Natural killer cell (primary cell): ENCODE data around the gene LUZP1. TPM values are rescaled to one million over a fixed set of nuclear protein-coding genes. Genes with fewer than 3 reads are reported as not detected.
A peak's percentile ranks its signal among the peaks of the same experiment; 100 is the strongest.

Experiments
- ATAC-seq, 3 donors: fragments of 150-1000 bp in 2 of 3; fragments of 200-7000 bp in 1 of 3; cut with Tn5 transposase; 1 replicate in 1 of 3; 2 replicates in 2 of 3; pipeline ENCODE4 v1.10.0; 2021; ENCODE audit warnings: mild to moderate bottlenecking in 2 of 3, moderate library complexity in 2 of 3
- DNase-seq, 2 donors: peaks; one replicate each; pipeline versions ENCODE4 v3.0.0 to v3.0.0-alpha.2; 2013 to 2021; ENCODE audit warnings: mixed read lengths in 1 of 2
- H3K27ac ChIP-seq: one replicate; pipeline ENCODE4 v1.5.1; 2013; ENCODE audit warnings: mild to moderate bottlenecking, low read length
- H3K27me3 ChIP-seq: one replicate; pipeline ENCODE4 v1.6.1; 2013; ENCODE audit warnings: low read length; ENCODE audit not compliant: control insufficient read depth, insufficient read depth
- H3K36me3 ChIP-seq: one replicate; pipeline ENCODE4 v1.6.1; 2013; ENCODE audit warnings: low read length; ENCODE audit not compliant: control insufficient read depth, insufficient read depth
- H3K4me1 ChIP-seq: one replicate; pipeline ENCODE4 v1.6.1; 2013; ENCODE audit warnings: low read length; ENCODE audit not compliant: control insufficient read depth, insufficient read depth
- H3K4me3 ChIP-seq: one replicate; pipeline ENCODE4 v1.5.1; 2013; ENCODE audit warnings: low read length
- H3K9me3 ChIP-seq: one replicate; pipeline ENCODE4 v1.6.1; 2013; ENCODE audit warnings: low read length; ENCODE audit not compliant: control insufficient read depth, insufficient read depth
- H3K27ac Mint-ChIP-seq, 2 donors: one replicate each; pipeline ENCODE4 v1.8.0; 2022; ENCODE audit warnings: mild to moderate bottlenecking in 2 of 2, mixed read lengths in 2 of 2, moderate library complexity in 1 of 2
- H3K27me3 Mint-ChIP-seq, 2 donors: one replicate each; pipeline ENCODE4 v1.8.0; 2022; ENCODE audit warnings: low read depth in 2 of 2, mixed read lengths in 2 of 2
- H3K36me3 Mint-ChIP-seq: one replicate; pipeline ENCODE4 v1.8.0; 2022; ENCODE audit warnings: mixed read lengths
- H3K4me1 Mint-ChIP-seq, 2 donors: one replicate each; pipeline ENCODE4 v1.8.0; 2022; ENCODE audit warnings: mixed read lengths in 2 of 2
- H3K4me3 Mint-ChIP-seq: one replicate; pipeline ENCODE4 v1.8.0; 2022; ENCODE audit warnings: mild to moderate bottlenecking, moderate library complexity, mixed read lengths
- H3K9me3 Mint-ChIP-seq, 2 donors: one replicate each; pipeline ENCODE4 v1.8.0; 2022; ENCODE audit warnings: mixed read lengths in 2 of 2
- WGBS: methylation state at CpG from one replicate; pipeline ENCODE4 v1.1.7; 2013; ENCODE audit warnings: missing lambda C conversion rate; ENCODE audit not compliant: insufficient coverage; 5-methylcytosine and 5-hydroxymethylcytosine counted together
- intact Hi-C: fragments of 100-400 bp; cut with micrococcal nuclease; formaldehyde crosslinking; loops from one replicate; pipeline ENCODE4 v1.14.2; 2022
- total RNA-seq, 4 donors: library from RNA; stranded (reverse); fragments of 120-200 nt in 1 of 4; gene quantifications; one replicate each; pipeline versions ENCODE4 v1.2.3 to v1.2.4, GENCODE V29; 2013 to 2022
- TF ChIP-seq, protein P1 (sequence below): fragments of 200-600 bp; IDR thresholded peaks from one replicate; pipeline ENCODE4 v1.8.0; 2022; ENCODE audit warnings: antibody characterized with exemption

The LUZP1 gene
- total RNA-seq, 3 donors from 2014 or later (not counting 1 experiment from before 2014, with no cell fraction given): 37.0 to 49.4 (median 39.6) TPM

DNA sequence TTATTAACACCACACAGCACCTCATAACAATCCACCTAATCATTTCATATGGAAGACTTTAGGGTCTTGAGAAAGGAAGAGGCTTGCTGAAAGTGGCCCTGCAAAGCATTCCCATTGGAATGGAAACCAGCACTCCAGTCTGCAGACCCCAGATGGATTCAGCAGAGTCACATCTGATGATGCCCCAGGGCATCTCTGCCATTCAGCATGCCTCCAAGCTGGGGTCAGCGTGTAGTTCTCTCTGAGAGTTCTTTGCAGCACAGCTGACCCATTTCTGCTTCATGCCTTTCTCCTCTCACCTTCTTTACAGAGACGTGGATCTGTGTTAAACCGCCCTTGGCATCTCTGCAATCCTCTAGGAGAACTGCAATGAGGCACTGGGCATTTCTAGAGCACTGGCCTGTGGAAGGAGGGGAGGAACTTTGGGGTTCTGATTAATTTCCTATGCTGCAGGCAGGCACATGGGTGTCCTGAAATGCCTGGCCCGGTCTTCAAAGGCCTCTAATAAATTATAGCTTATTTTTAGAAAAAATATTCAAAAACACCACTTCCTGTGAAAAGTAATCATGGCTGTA is 2.6 kb upstream of the LUZP1 start:
- intact Hi-C loops: no loop called here
- Mint-ChIP-seq H3K4me1 (peaks cover 30 to 42% of the 10 kb centered on the region in 2 donors), H3K27ac (no peak overlapping the region), H3K27me3 (no peaks in the 10 kb centered on the region), H3K9me3 (peaks cover 0 to 2% of the 10 kb centered on the region in 2 donors), H3K4me3 (no peak overlapping the region), H3K36me3 (no peaks in the 10 kb centered on the region)
- H3K27me3 ChIP-seq: no peaks in the 10 kb centered on the region
- DNase-seq (no peak), ATAC-seq (no peak)
- H3K36me3 ChIP-seq: no peaks in the 10 kb centered on the region
- peaks cover 18% of the 10 kb centered on the region for H3K4me1 ChIP-seq
- no peak overlapping the region for H3K4me3 ChIP-seq
- H3K9me3 ChIP-seq: no peaks in the 10 kb centered on the region
- TF ChIP-seq, protein P1, sequence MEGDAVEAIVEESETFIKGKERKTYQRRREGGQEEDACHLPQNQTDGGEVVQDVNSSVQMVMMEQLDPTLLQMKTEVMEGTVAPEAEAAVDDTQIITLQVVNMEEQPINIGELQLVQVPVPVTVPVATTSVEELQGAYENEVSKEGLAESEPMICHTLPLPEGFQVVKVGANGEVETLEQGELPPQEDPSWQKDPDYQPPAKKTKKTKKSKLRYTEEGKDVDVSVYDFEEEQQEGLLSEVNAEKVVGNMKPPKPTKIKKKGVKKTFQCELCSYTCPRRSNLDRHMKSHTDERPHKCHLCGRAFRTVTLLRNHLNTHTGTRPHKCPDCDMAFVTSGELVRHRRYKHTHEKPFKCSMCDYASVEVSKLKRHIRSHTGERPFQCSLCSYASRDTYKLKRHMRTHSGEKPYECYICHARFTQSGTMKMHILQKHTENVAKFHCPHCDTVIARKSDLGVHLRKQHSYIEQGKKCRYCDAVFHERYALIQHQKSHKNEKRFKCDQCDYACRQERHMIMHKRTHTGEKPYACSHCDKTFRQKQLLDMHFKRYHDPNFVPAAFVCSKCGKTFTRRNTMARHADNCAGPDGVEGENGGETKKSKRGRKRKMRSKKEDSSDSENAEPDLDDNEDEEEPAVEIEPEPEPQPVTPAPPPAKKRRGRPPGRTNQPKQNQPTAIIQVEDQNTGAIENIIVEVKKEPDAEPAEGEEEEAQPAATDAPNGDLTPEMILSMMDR: no peak
- H3K27ac ChIP-seq: no peak overlapping the region
- WGBS: 100% methylated on average over 2 of the region's 4 CpGs

DNA sequence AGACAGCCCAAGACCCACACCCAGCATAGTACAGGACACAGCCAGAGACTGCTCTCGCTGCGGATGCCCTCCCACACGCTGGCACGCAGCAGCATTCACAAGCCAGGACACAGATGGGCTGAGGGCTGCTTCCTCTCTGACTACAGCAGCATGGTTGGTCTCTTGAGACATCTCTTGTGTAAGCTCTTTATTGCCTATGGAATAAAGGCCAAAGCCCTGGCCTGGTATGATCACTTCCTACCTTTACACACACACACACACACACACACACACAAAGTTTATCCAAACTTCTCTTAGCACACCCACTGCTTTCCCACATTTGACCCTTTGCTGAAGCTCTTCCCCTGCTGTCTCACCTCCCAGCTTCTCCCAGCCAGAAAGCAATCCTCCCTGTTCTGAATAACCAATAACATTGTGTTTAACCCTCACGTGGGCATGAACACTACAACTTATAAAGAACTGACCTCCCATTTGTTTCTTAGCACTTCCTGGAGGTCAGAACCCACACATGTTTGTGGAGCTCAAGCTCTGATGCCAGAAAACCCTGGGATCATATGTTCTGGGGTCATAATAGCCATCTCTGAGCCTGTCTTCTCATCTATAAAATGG is 1.2 kb upstream of the LUZP1 start:
- no peak overlapping the region for H3K27ac ChIP-seq
- no peak overlapping the region for H3K4me3 ChIP-seq
- peaks cover 0 to 2% of the 10 kb centered on the region in 2 donors for H3K9me3 Mint-ChIP-seq

DNA sequence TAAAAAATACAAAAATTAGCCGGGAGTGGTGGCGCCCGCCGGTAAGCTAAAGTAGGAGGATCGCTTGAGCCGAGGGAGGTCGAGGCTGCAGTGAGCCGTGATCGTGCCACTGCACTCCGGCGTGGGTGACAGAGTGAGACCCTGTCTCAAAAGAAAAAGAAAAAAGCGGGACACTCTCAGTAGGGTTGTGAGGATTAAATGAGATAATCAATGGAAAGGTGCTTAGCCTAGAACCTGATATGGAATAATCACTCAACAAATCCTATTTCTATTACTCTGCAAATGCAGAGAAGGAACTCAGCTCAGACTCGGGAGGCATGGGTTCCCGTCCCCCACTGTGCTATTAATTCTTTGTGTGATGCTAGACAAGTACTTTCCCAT is 529 bp upstream of the LUZP1 start:
- 55% methylated on average over 12 of the region's 14 CpGs for WGBS
- Mint-ChIP-seq H3K4me3 (peak overlapping the region; percentile 97), H3K27ac (peak overlapping the region; percentile 84 to 97), H3K4me1 (peaks cover 38 to 48% of the 10 kb centered on the region in 2 donors), H3K9me3 (no peaks in the 10 kb centered on the region), H3K36me3 (no peaks in the 10 kb centered on the region), H3K27me3 (no peaks in the 10 kb centered on the region)
- H3K9me3 ChIP-seq: no peaks in the 10 kb centered on the region
- peaks cover 18% of the 10 kb centered on the region for H3K4me1 ChIP-seq
- no peaks in the 10 kb centered on the region for H3K36me3 ChIP-seq
- intact Hi-C loops: loop anchor here (2.0 kb wide), 1 partner anchor 16 kb away; no protein-coding TSS in a partner anchor
- DNase-seq: no peak
- H3K27ac ChIP-seq: no peak overlapping the region
- no peaks in the 10 kb centered on the region for H3K27me3 ChIP-seq
- H3K4me3 ChIP-seq: peak overlapping the region; percentile 91
- TF ChIP-seq, protein P1: no peak
- ATAC-seq: no peak

More for the DNA sequence above, 1.2 kb upstream of the LUZP1 start:
- DNase-seq: peak in 1 of 2 donors; percentile 42
- no peaks in the 10 kb centered on the region for H3K36me3 ChIP-seq
- TF ChIP-seq, protein P1: no peak
- H3K9me3 ChIP-seq: no peaks in the 10 kb centered on the region
- peaks cover 39 to 48% of the 10 kb centered on the region in 2 donors for H3K4me1 Mint-ChIP-seq
- no peaks in the 10 kb centered on the region for H3K36me3 Mint-ChIP-seq
- H3K4me1 ChIP-seq: peaks cover 18% of the 10 kb centered on the region
- intact Hi-C loops: loop anchor here (2.0 kb wide), 1 partner anchor 15 kb away; no protein-coding TSS in a partner anchor
- peak overlapping the region; percentile 14 to 97 for H3K27ac Mint-ChIP-seq
- no peak for ATAC-seq
- H3K27me3 ChIP-seq: no peaks in the 10 kb centered on the region
- no peaks in the 10 kb centered on the region for H3K27me3 Mint-ChIP-seq
- 42% methylated on average over 5 of the region's 5 CpGs for WGBS
- peak overlapping the region; percentile 97 for H3K4me3 Mint-ChIP-seq
